NCI-H2081 (cell line): ENCODE data around the gene UBR7.
"Not testable (repeated sequence)": the region's sequence is repeated elsewhere in the genome, so short reads cannot be mapped to it uniquely, and the experiment has no call there.

Source experiments
- DNase-seq, 2 experiments: peaks; one replicate each; lab custom pipeline; 2025; lab: John Stamatoyannopoulos, UW

Gene UBR7, protein sequence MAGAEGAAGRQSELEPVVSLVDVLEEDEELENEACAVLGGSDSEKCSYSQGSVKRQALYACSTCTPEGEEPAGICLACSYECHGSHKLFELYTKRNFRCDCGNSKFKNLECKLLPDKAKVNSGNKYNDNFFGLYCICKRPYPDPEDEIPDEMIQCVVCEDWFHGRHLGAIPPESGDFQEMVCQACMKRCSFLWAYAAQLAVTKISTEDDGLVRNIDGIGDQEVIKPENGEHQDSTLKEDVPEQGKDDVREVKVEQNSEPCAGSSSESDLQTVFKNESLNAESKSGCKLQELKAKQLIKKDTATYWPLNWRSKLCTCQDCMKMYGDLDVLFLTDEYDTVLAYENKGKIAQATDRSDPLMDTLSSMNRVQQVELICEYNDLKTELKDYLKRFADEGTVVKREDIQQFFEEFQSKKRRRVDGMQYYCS

DNA sequence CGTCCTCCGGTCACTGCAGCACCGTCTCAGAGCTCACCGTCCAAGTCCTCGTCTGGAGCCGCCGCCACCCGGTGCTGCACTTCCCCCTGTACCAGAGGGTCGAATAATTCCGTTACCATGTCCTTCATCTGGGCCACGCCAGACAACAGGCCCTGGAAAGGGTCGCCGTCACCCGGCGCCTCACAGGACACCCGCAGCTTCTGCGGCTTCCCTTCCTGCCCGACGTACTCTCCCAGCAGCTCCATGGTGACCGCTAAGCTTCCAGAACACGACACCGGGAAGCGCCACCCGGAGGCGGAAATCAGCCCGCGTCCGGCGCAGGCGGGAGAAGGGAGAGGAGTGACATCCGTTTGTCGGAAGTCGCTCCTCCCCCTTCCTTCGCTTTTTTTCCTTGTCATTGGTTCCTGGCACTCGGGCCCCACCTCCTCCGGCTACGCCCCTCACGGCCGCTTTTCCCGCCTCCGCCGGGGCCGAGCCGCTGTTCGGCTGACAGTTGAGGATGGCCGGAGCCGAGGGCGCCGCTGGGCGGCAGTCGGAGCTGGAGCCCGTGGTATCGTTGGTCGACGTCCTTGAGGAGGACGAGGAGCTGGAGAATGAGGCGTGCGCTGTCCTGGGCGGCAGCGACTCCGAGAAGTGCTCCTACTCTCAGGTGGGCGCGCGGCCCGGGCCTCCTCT is at the start of gene UBR7, which contains the start of gene GON7:
Gene UBR7, plus strand, starts transcription at position 464 of the 675 bp plus-strand sequence. Its CDS starts 36 bp downstream, at position 500.
Gene GON7, minus strand, starts transcription at position 273 of the 675 bp plus-strand sequence. Its CDS starts 28 bp downstream, at position 245.
- DNase-seq: peak; percentile 99

DNA sequence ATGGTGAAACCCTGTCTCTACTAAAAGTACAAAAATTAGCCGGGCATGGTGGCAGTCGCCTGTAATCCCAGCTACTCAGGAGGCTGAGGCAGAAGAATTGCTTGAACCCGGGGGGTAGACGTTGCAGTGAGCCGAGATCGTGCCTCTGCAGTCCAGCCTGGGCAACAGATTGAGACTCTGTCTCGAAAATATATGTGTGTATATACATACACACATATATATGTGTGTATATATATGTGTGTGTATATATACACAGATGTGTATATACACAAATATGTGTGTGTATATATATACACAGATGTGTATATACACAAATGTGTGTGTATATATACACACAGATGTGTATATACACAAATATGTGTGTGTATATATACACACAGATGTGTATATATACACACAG is 48.7 kb upstream of the UBR7 start:
- DNase-seq: not testable (repeated sequence)

DNA sequence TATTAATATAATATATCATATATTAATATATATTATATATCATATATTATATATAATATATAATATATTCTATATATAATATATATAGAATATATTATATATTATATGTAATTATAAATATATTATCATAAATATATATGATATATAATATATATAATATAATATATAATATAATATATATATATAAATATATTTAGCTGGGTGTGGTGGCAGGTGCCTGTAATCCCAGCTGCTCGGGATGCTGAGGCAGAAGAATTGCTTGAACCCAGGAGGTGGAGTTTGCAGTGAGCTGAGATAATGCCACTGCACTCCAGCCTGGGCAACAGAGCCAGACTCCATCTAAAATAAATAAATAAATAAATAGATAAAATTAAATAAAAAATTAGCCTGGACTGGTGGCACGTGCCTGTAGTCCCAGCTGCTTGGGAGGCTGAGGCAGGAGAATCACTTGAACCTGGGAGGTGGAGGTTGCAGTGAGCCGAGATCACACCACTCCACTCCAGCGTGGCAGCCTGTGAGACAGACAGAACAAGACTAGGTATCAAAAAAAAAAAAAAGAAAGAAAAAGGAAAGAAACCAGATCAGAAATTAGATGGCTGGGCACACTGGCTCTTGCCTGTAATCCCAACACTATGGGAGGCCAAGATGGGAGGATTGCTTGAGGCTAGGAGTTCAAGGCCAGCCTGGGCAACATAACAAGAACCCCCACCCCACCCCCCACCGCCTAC is 47.3 kb upstream of the UBR7 start:
- DNase-seq: not testable (repeated sequence)

DNA sequence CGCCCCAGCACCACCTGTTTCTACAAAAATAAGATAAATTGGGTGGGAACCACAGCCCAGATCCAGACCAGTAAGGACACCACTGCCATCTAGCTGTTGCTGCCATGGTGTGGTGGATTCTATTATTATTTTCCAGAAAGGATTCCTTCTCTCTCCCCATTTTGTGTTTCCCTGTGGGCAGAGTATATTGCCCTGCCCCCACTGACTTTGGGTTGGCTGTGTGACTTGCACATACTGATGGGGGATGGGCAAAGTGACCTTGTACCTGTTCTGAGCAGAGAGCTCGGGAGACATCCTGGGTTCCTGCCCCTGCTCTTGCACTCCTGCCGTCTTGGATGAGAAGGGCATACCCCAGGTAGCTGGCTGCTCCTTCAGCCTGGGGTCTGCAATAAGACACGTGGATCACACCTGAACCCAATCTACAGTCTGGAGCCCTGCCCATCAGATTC is 46.7 kb upstream of the UBR7 start:
- peak; percentile 36 to 37 for DNase-seq

DNA sequence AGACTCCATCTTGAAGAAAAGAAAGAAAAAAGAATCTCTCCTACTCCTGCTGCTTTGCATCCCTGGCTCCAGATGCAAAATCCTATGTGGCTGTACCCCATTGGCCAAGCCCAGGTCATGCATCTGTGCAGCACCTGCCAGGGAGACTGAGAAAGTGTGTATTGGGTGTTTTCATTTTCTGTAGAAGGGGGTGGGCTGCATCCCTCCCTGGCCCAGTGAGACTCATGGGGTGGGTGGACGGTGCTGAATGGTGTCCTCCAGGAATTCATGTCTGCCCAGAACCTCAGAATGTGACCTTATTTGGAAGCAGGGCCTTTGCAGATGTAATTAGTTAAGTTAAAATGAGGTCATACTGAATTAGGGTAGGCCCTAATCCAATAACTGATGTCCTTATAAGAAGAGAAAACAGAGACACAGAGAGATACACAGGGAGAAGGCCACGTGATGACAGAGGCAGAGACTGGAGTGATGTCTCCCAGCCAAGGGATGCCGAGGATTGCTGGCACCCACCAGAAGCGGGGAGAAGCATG is 45.6 kb upstream of the UBR7 start:
- no peak for DNase-seq

DNA sequence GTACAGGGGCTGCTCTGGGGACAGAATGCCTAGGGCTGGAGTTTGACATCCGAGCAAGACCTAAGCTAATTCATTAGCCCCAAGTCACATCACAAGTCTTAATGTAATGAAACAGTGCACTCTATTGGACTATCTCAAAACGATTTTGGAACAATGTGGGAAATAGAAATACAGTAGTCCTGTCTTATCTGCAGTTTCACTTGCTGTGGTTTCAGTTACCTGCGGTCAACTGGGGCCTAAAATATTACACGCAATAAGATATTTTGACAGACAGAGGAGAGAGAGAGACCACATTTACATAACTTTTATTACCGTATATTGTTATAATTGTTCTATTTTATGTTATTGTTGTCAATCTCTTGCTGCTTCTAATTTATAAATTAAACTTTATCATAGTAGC is 43.5 kb upstream of the UBR7 start:
- DNase-seq: no peak

DNA sequence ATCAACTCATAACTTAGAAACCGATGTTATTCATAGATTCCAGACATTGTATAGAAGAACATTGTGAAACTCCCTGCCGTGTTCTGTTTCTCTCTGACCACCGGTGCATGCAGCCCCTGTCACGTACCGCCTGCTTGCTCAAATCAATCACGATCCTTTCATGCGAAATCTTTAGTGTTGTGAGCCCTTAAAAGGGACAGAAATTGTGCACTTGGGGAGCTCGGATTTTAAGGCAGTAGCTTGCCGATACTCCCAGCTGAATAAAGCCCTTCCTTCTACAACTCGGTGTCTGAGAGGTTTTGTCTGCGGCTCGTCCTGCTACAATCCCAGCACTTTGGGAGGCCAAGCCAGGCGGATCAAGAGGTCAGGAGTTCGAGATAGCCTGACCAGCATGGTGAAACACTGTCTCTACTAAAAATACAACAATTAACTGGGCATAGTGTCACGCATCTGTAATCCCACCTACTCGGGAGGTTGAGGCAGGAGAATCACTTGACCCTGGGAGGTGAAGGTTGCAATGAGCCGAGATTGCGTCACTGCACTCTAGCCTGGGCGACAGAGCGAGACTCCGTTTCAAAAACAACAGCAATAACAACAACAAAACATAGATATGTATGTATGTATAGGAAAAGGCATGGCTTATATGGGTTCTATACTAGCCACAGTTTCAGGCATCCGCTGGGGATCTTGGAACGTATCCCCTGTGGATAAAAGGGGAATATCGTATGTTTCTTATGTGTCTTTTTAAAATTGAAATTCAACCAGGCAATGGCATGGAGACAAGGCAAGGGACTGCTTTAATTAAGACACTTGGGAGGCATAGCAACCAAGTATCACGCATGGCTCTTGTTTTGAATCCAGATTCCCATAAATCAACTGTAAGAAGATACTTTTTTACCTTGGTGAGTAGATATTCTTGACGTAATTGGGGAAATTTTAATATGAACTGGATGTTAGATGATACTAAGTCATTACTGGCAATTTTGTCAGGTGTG is 41.5 kb upstream of the UBR7 start:
- not testable (repeated sequence) for DNase-seq

DNA sequence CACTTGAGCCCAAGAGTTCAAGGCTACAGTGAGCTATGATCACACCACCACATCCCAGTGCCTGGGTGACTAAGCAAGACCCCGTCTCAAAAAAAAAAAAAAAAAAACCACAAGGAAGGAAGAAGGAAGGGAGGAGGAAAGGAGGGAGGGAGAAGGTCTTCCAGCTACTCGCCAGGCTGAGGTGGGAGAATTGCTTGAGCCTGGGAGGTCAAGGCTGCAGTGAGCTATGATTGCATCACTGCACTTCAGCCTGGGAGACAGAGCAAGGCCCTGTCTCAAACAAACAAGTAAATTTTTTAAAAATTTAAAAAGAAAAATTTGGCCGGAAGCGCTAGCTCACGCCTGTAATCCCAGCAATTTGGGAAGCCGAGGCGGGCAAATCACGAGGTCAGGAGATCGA is 38.4 kb upstream of the UBR7 start:
- DNase-seq: not testable (repeated sequence)

DNA sequence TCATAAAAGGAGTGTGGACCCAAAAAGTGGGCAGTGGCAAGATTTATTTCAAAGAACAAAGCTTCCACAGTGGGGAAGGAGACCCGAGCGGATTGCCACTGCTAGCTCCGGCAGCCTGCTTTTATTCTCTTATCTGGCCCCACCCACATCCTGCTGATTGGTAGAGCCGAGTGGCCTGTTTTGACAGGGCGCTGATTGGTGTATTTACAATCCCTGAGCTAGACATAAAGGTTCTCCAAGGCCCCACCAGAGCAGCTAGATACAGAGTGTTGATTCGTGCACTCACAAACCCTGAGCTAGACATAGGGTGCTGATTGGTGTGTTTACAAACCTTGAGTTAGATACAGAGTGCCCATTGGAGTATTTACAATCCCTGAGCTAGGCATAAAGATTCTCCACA is 37.4 kb upstream of the UBR7 start:
- not testable (repeated sequence) for DNase-seq

DNA sequence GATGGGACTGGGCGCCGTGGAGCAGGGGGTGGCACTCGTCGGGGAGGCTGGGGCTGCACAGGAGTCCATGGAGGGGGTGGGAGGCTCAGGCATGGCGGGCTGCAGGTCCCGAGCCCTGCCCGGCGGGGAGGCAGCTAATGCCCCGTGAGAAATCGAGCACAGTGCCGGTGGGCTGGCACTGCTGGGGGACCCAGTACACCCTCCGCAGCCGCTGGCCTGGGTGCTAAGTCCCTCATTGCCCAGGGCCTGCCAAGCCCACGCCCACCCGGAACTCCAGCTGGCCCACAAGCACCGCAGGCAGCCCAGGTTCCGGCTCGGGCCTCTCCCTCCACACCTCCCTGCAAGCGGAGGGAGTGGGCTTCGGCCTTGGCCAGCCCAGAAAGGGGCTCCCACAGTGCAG is 36.9 kb upstream of the UBR7 start:
- DNase-seq: not testable (repeated sequence)

DNA sequence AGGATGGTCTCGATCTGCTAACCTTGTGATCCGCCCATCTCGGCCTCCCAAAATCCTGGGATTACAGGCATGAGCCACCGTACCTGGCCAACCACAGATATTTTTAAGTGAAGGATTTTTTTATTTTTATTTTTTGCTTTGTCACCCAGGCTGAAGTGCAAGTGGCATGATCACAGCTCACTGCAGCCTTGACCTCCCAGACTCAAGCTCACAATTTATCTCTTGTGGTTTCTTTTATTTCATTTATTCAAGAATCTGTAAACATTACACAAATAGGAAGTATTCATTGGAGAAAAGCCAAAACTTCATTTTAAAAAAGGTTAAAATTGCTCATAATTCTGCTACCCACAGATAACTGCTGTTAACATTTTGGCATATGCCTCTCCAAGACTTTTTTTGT is 35.7 kb upstream of the UBR7 start:
- no peak for DNase-seq

DNA sequence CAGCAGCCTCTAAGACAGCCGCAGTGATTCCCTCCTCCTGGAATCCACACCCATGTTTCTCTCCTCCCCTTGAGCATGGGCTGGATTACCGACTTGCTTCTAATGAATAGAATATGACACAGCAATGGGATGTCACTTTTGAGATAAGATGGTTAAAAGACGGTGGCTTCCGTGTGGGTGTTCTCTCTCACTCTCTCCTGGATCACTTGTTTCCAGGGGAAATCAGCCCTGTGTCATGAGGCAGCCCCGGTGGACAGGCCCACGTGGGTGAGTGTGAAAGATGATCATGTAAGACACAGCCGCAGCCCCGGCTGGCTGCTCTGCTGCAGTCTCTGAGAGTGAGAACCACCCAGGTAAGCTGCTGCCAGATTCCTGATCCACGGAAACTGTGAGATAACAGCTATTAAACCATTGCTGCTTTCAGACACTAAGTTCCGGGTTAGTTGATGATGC is 33.1 kb upstream of the UBR7 start:
- no peak for DNase-seq

DNA sequence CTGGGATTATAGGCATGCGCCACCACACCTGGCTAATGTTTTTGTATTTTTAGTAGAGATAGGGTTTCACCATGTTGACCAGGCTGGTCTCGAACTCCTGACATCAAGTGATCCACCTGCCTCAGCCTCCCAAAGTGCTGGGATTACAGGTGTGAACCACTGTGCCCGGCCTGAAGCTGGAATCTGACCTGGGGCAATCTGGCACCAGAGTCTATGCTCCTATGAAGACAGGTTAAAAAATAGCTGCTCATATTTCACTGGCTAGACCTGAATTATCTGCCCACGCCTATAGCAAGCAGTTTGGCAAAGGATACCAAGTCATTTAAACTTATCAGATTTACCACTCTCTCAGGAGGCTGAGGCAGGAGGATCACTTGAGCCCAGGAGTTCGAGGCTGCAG is 32.3 kb upstream of the UBR7 start:
- not testable (repeated sequence) for DNase-seq

DNA sequence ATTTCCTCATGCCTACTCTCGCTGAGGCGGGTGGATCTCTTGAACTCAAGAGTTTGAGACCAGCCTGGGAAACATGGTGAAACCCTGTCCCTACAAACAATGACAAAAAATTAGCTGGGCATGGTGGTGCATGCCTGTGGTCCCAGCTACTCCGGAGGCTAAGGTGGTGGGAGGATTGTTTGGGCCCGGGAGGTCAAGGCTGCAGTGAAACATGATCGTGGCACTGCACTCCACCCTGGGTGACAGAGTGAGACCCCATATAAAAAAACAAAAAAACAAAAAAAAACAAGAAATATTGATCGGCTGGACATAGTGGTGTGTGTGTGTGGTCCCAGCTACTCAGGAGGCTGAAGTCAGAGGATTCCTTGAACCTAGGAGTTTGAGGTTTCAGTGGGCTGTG is 31.6 kb upstream of the UBR7 start:
- no peak for DNase-seq

DNA sequence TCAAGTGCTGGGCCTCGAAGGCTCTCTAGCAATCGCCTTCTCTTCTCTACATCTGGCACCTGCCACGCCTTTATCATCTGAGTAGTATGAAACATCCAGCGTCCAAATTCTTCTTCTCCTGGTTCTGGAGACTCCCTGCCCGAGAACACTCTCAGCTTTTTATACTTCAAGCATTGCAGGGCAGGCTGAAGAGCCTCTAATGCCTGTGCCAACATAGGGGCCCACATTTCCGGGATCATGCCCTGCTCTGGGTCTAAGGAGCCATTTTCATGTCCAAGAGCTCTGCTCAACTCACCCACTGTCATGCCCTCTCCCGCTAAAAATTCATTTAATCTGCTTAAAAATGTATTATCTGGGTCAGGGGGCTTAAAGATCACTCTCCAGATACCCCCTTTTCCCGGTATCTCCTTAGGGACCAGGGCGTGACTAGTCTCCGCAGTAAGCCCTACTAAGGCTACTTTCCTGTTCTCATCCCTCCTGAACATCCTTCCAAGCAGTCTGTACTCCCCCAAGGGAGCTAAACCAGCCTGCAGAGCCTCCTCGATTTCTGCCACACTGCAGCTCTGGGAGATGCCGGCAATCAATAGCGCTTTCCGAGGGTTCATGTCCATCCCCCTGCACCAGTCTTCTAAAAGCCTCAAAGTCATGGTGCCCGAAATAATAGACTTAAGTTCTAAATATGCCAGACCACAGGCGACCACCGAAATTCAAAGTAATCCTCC is 23.3 kb upstream of the UBR7 start:
- peak in 1 of 2 experiments; percentile 9 for DNase-seq

DNA sequence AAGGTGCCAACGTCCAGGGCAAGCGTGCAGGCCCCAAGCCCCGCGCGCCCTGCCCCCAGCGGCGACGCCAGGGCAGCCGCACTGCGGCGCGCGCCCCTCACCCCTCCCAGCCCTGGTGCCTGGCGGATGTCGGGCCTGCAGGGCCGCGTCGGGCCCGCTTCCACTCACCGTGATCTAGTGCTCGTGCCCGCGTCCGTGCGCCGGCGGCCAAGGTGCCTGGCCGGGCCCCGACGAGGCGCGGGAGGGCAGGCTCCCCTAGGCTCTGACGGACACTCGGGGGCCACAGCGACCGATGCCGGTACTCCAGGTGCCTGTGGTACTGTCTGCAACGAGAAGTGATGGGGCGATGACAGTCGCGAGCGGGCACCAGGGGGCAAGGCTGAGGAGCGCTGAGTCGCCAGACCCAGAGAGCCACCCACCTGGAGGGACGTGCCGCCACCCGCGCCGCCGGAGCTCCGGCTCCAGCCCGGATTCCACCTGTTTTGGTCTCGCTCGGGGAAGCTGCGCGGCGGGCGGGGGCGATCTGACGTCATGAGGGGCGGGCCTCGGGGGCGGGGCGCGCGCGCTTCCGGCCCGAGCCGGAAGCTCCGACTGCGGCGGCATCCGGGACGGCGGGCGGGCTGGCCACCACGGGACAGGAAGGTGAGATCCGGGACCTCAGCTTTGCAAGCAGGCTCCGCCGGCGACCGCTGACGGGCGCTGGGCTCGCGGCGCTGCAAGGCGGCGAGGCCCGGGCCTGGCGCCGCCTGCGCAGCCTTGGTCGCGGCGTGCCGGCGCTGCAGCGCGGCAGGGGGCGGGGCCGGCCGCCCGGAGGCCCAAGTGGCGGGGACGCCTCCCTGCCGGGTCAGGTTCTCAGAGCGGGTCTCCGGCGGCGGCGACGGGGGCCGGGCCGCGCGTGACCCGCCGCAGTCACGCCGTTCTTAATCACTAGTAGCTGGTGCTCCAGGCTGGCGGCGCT is 22.4 kb upstream of the UBR7 start, which contains the start of the genes LYSET and MOAP1:
Gene LYSET, plus strand, starts transcription at position 927 of the 958 bp plus-strand sequence. CDS start 89 bp downstream, outside the sequence.
Gene MOAP1, minus strand, starts transcription at position 507 of the 958 bp plus-strand sequence. CDS start 655 bp downstream, outside the sequence.
- DNase-seq: peak; percentile 88 to 90

DNA sequence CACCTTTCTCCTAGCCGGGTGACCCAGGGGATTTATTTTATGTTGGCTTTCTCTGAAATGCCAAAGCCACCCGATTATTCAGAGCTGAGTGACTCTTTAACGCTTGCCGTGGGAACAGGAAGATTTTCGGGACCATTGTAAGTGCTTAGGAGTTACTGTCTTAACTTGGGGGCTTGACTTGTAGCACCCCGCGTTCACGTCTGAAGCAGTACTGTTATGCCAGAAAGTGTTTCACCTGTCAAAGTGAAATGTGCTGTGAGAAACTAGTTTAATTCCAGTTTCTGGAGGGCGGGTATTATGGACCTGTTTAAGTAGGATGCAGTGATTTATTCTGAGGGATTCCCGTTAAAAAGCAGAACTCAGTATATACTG is 21.7 kb upstream of the UBR7 start:
- DNase-seq: no peak

DNA sequence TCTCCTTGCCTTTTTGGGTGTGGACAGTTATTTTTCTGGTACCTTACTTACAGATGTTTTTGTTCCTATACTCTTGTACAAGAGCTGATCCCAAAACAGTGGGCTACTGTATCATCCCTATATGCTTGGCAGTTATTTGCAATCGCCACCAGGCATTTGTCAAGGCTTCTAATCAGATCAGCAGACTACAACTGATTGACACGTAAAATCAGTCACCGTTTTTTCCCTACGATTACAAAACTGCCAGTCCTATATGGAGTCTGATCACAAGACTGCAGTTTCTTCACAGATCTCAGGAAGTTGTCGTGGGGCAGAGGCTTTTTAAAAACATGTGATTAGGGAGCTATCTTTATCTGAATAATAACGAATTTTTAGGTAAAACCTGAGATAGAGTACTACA is 20.6 kb upstream of the UBR7 start:
- no peak for DNase-seq

DNA sequence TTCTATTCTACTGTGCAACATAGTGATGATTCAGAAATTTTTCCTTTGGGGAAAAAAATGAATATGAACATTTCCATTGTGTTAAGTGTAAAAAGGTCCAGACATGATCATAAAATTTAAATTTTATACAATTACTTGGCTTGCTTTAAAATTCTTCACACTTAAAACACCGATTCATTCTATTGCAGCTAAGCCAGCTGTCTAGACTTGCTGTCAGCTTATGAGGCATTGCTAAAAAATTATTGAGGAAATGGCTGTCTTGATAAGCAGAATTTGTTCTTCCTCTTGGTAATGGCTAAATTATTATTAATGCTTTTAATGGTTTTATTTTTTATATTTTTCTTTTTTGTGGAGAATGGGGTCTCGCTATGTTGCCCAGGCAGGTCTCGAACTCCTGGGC is 20.1 kb upstream of the UBR7 start:
- no peak for DNase-seq
